ENCODE results near the gene DIPK1B.
A peak's percentile ranks its signal among the peaks of the same experiment; 100 is the strongest.
"Not testable (repeated sequence)": the region's sequence is repeated elsewhere in the genome, so short reads cannot be mapped to it uniquely, and the experiment has no call there.

The DIPK1B gene

GRCh38 chr9:136757328-136757727 is 45.0 kb downstream of the DIPK1B start:
- TF ChIP-seq CTCF (IDR thresholded peaks at IDR 0.05; ENCODE audit: control insufficient read depth, insufficient read depth, low read depth, low read length, missing control alignments): no peak
- H3K4me3 ChIP-seq (ENCODE audit: control insufficient read depth, low read depth, low read length): no peak overlapping the region
- no peak for DNase-seq (ENCODE audit: low read depth)

- no peak for DNase-seq (ENCODE audit: low read depth)
- no peak for TF ChIP-seq CTCF (IDR thresholded peaks at IDR 0.05; ENCODE audit: control insufficient read depth, insufficient read depth, low read depth, low read length, missing control alignments)
- no peak overlapping the region for H3K4me3 ChIP-seq (ENCODE audit: control insufficient read depth, low read depth, low read length)
These were observed 45.4 kb downstream of the DIPK1B start for GRCh38 chr9:136757751-136758140.

GRCh38 chr9:136759001-136759400 is 46.6 kb downstream of the DIPK1B start:
- no peak for DNase-seq (ENCODE audit: low read depth)

GRCh38 chr9:136759436-136760325 is 47.3 kb downstream of the DIPK1B start:
- TF ChIP-seq CTCF (IDR thresholded peaks at IDR 0.05; ENCODE audit: control insufficient read depth, insufficient read depth, low read depth, low read length, missing control alignments): no peak
- no peak overlapping the region for H3K4me3 ChIP-seq (ENCODE audit: control insufficient read depth, low read depth, low read length)
- no peak for DNase-seq (ENCODE audit: low read depth)

More at GRCh38 chr9:136759001-136759400, 46.6 kb downstream of the DIPK1B start:
- no peak overlapping the region for H3K4me3 ChIP-seq (ENCODE audit: control insufficient read depth, low read depth, low read length)
- no peak for TF ChIP-seq CTCF (IDR thresholded peaks at IDR 0.05; ENCODE audit: control insufficient read depth, insufficient read depth, low read depth, low read length, missing control alignments)

- no peak overlapping the region for H3K4me3 ChIP-seq (ENCODE audit: control insufficient read depth, low read depth, low read length)
- DNase-seq (ENCODE audit: low read depth): no peak
- TF ChIP-seq CTCF (IDR thresholded peaks at IDR 0.05; ENCODE audit: control insufficient read depth, insufficient read depth, low read depth, low read length, missing control alignments): no peak
These were observed 48.1 kb downstream of the DIPK1B start for GRCh38 chr9:136760424-136760823.

GRCh38 chr9:136760834-136761544 is 48.6 kb downstream of the DIPK1B start:
- peak; percentile 79 for TF ChIP-seq CTCF (IDR thresholded peaks at IDR 0.05; ENCODE audit: control insufficient read depth, insufficient read depth, low read depth, low read length, missing control alignments)
- peak; percentile 18 for DNase-seq (ENCODE audit: low read depth)
- not testable (repeated sequence) for H3K4me3 ChIP-seq (ENCODE audit: control insufficient read depth, low read depth, low read length)
